Nasal cavity respiratory epithelium epithelial cell of viscerocranial mucosa (primary cell): ENCODE results near the gene HDAC7. TPM values are rescaled to one million over a fixed set of nuclear protein-coding genes. Genes with fewer than 3 reads are reported as not detected.

ENCODE experiments used
- total RNA-seq: library from RNA; depleted of rRNA; stranded (reverse); fragments of >200 nt; gene quantifications from 2 replicates; pipeline ENCODE4 v1.2.3, GENCODE V29; 2014

Gene HDAC7
- 8.2 and 31.4 TPM in 2 replicates for total RNA-seq

GRCh38 chr12:47819896-47820630 lies at the start of gene HDAC7:
TSS of gene HDAC7 (minus strand) at chr12:47819903. CDS start at chr12:47819785, 118 bp downstream.

DNA sequence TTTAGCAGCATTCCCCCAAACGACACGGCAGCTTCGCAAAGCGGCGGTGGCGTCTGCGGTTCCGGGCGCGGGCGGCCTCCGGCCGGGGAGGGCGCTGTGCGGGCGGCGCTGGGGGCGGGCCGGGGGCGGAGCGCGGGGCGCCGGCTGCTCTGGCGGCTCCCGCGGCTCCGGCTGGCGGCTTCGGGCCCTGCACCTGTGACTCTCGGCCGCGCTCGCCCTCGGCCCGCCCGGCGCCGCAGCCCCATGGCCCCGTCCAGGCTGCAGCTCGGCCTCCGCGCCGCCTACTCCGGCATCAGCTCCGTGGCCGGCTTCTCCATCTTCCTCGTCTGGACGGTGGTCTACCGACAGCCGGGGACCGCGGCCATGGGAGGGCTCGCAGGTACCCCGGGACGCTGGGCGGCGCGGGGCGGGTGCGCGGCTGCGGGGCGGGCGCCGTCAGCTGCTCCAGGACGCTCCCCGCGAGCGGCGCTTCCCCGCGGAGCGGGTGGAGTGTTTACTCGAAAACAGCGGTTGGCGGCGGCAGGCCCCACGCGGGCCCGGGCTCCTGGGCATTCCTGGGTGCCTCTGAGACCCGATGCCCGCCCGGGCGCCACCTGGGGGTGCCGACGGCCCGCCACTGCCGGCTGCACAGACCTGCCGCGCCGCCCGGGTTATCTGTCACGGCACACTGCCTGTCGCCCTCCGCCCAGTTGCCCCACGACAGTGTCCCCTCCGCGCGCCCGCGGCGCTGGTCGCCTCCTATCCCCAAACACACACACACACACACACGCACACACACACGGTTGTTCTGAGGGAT lies 46.4 kb downstream of the HDAC7 start, which contains the start of gene SLC48A1:
Gene SLC48A1 (plus strand): TSS at position 177 of the 796 bp plus-strand sequence. CDS start 67 bp downstream, at position 244.

GRCh38 chr12:47758834-47759690 lies 60.6 kb downstream of the HDAC7 start, which contains the start of gene RAPGEF3:
TSS of gene RAPGEF3 (minus strand) at chr12:47758880. CDS start at chr12:47758556, 324 bp downstream.

Other genes starting within 250 kb of the HDAC7 start
- gene RPAP3, start 113.9 kb downstream of the HDAC7 start, total RNA-seq, result 14.4 and 20.4 TPM in 2 replicates
- gene ENDOU, start 94.4 kb downstream of the HDAC7 start, total RNA-seq, result under 0.01 TPM in 1 of 2 replicates, not detected in the other
- 2.0 and 5.1 TPM in 2 replicates for gene RAPGEF3, start 61.0 kb downstream of the HDAC7 start, total RNA-seq
- gene SLC48A1, start 46.7 kb downstream of the HDAC7 start, total RNA-seq, result 13.2 and 17.4 TPM in 2 replicates
- 6.8 and 12.4 TPM in 2 replicates for gene VDR, start 85.1 kb upstream of the HDAC7 start, total RNA-seq
- gene TMEM106C, start 143.7 kb upstream of the HDAC7 start, total RNA-seq, result 45.1 and 83.4 TPM in 2 replicates
- 0.07 TPM in 1 of 2 replicates, not detected in the other for gene COL2A1, start 184.6 kb upstream of the HDAC7 start, total RNA-seq